Liver (tissue), 9 donors: ENCODE data around the gene MBD4. TPM values are rescaled to one million over a fixed set of nuclear protein-coding genes. Genes with fewer than 3 reads are reported as not detected.
A peak's percentile ranks its signal among the peaks of the same experiment; 100 is the strongest.

Experiments used
- DNase-seq: peaks from one replicate; pipeline ENCODE4 v3.0.0-alpha.2; 2017; ENCODE audit warnings: low spot score
- H3K27ac ChIP-seq, 2 donors: one replicate each; pipeline ENCODE4 v1.7.0; 2013; ENCODE audit warnings: inconsistent platforms in 2 of 2, low read length in 2 of 2, control low read depth in 1 of 2, low read depth in 1 of 2, mild to moderate bottlenecking in 1 of 2
- H3K27me3 ChIP-seq, 4 donors: one replicate each; pipeline versions ENCODE4 v1.6.1 to v1.7.0; 2013; ENCODE audit warnings: low read length in 3 of 4, inconsistent platforms in 1 of 4, mild to moderate bottlenecking in 1 of 4, moderate library complexity in 1 of 4; ENCODE audit not compliant: control insufficient read depth in 4 of 4, insufficient read depth in 4 of 4
- H3K36me3 ChIP-seq, 4 donors: one replicate each; pipeline versions ENCODE4 v1.6.1 to v1.7.0; 2013; ENCODE audit warnings: low read length in 3 of 4, mild to moderate bottlenecking in 3 of 4, low read depth in 1 of 4, moderate library complexity in 1 of 4; ENCODE audit not compliant: control insufficient read depth in 4 of 4, insufficient read depth in 3 of 4
- H3K4me1 ChIP-seq, 4 donors: one replicate each; pipeline versions ENCODE4 v1.6.1 to v1.7.0; 2013; ENCODE audit warnings: low read length in 3 of 4, mild to moderate bottlenecking in 3 of 4, moderate library complexity in 1 of 4; ENCODE audit not compliant: control insufficient read depth in 4 of 4, insufficient read depth in 4 of 4
- H3K4me3 ChIP-seq, 3 donors: one replicate each; pipeline versions ENCODE4 v1.6.1 to v1.7.0; 2013; ENCODE audit warnings: low read length in 3 of 3, control low read depth in 1 of 3, low read depth in 1 of 3, mild to moderate bottlenecking in 1 of 3
- H3K9ac ChIP-seq, 2 donors: one replicate each; pipeline ENCODE4 v1.7.0; 2013; ENCODE audit warnings: low read length in 2 of 2, mild to moderate bottlenecking in 2 of 2, moderate library complexity in 2 of 2, control low read depth in 1 of 2, low read depth in 1 of 2
- H3K9me3 ChIP-seq, 4 donors: one replicate each; pipeline versions ENCODE4 v1.6.1 to v1.7.0; 2013; ENCODE audit warnings: low read length in 3 of 4; ENCODE audit not compliant: control insufficient read depth in 4 of 4
- ATF3 ChIP-seq: IDR thresholded peaks from 2 replicates; pipeline ENCODE4 v1.6.1; 2016; ENCODE audit warnings: antibody characterized with exemption
- EGR1 ChIP-seq, 2 donors: IDR thresholded peaks; 2 replicates each; pipeline ENCODE4 v1.6.1; 2016 to 2018; ENCODE audit warnings: antibody characterized with exemption in 2 of 2, low read depth in 2 of 2
- FOXA1 ChIP-seq: IDR thresholded peaks from 2 replicates; pipeline ENCODE4 v1.6.1; 2016; ENCODE audit warnings: antibody characterized with exemption
- FOXA2 ChIP-seq: IDR thresholded peaks from 2 replicates; pipeline ENCODE4 v1.6.1; 2016; ENCODE audit warnings: antibody characterized with exemption
- GABPA ChIP-seq, 2 donors: IDR thresholded peaks in 1 of 2; conservative IDR thresholded peaks in 1 of 2; 2 replicates each; pipeline ENCODE4 v1.6.1; 2016; ENCODE audit warnings: antibody characterized with exemption in 2 of 2, mild to moderate bottlenecking in 1 of 2, moderate library complexity in 1 of 2
- HNF4A ChIP-seq, 2 donors: conservative IDR thresholded peaks; 2 replicates each; pipeline ENCODE4 v1.6.1; 2016; ENCODE audit warnings: antibody characterized with exemption in 2 of 2, mild to moderate bottlenecking in 2 of 2
- HNF4G ChIP-seq: IDR thresholded peaks from 2 replicates; pipeline ENCODE4 v1.6.1; 2016; ENCODE audit warnings: antibody characterized with exemption
- JUND ChIP-seq, 2 donors: IDR thresholded peaks; 2 replicates each; pipeline ENCODE4 v1.6.1; 2016; ENCODE audit warnings: antibody characterized with exemption in 2 of 2
- MAX ChIP-seq: IDR thresholded peaks from 2 replicates; pipeline ENCODE4 v1.6.1; 2016; ENCODE audit warnings: antibody characterized with exemption
- NR2F2 ChIP-seq: IDR thresholded peaks from 2 replicates; pipeline ENCODE4 v1.6.1; 2016; ENCODE audit warnings: antibody characterized with exemption
- RAD21 ChIP-seq, 2 donors: IDR thresholded peaks; 2 replicates each; pipeline ENCODE4 v1.6.1; 2016; ENCODE audit warnings: antibody characterized with exemption in 2 of 2, mild to moderate bottlenecking in 2 of 2
- RXRA ChIP-seq, 2 donors: IDR thresholded peaks; 2 replicates each; pipeline ENCODE4 v1.6.1; 2017 to 2018; ENCODE audit warnings: antibody characterized with exemption in 2 of 2, mild to moderate bottlenecking in 1 of 2
- SP1 ChIP-seq: IDR thresholded peaks from 2 replicates; pipeline ENCODE4 v1.6.1; 2018; ENCODE audit warnings: antibody characterized with exemption, mild to moderate bottlenecking
- TAF1 ChIP-seq: conservative IDR thresholded peaks from 2 replicates; pipeline ENCODE4 v1.6.1; 2016; ENCODE audit warnings: antibody characterized with exemption, mild to moderate bottlenecking
- YY1 ChIP-seq: IDR thresholded peaks from 2 replicates; pipeline ENCODE4 v1.6.1; 2016; ENCODE audit warnings: antibody characterized with exemption, mild to moderate bottlenecking
- WGBS: extraction: QIAGEN DNeasy Blood & Tissue Kit; methylation state at CpG from one replicate; pipeline ENCODE4 v1.1.7; 2013; 5-methylcytosine and 5-hydroxymethylcytosine counted together
- polyA plus RNA-seq, 2 donors: library from polyadenylated mRNA; stranded (reverse) in 1 of 2; unstranded in 1 of 2; fragments of 200-250 nt in 1 of 2; fragments of >200 nt in 1 of 2; fragmentation: Nextera tagmentation in 1 of 2; extraction: Ambion mirVana in 1 of 2; gene quantifications; one replicate each; pipeline versions ENCODE4 v1.2.1 to v1.2.3, GENCODE V29; 2013 to 2015
- total RNA-seq, 2 donors: library from RNA; depleted of rRNA; stranded (reverse); fragments of >200 nt; gene quantifications; one replicate each; pipeline ENCODE4 v1.2.3, GENCODE V29; 2014
- TF ChIP-seq, protein P1 (sequence below): IDR thresholded peaks from 2 replicates; pipeline ENCODE4 v1.6.1; 2016; ENCODE audit warnings: antibody characterized with exemption, mild to moderate bottlenecking
- TF ChIP-seq, protein P2 (sequence below): fragments of 150-350 bp; IDR thresholded peaks from 2 replicates; pipeline ENCODE4 v1.5.1; 2017; ENCODE audit warnings: improper control_type of control experiment, low read depth, low read length; ENCODE audit not compliant: missing input control
- donor health status: healthy.
- donor health status: healthy.
- donor health status: healthy.
- donor health status: healthy.
- donor health status: healthy.

MBD4 gene
- total and polyA plus RNA-seq, 4 donors, result 16.9 to 24.8 (median 17.2) TPM

DNA sequence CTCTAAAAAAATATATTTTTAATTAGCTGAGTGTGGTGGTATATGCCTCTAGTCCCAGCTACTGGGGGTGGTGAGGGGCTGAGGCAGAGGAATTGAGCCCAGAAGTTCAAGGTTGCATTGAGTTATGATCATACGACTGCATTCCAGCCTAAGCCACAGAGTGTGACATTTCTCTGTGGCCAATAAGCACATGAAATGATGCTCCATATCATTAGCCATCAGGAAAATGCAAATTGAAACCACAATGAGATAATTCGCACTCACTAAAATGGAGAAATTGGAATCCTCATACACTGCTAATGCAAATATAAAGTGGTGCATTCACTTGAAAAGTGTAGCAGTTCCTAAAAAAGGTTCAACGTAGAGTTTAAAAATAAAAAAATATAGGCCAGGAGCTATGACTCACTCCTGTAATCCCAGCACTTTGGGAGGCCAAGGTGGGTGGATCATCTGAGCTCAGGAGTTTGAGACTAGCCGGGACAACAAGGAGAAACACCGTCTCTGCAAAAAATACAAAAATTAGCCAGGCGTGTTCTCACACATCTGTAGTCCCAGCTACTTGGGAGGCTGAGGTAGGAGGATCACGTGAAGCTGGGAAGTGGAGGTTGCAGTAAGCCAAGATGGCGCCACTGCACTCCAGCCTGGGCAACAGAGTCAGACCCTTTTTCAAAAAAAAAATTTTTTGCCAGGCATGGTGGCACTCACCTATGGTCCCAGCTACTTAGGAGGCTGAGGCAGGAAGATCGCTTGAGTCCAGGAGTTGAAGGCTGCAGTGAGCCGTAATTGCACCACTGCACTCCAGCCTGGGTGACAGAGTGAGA, 35.4 kb upstream of the MBD4 start:
- peaks cover 3 to 13% (median 6%) of the 10 kb centered on the region in 4 donors for H3K36me3 ChIP-seq

GRCh38 chr3:129473769-129474152, 34.0 kb upstream of the MBD4 start:
- H3K27me3 ChIP-seq, result no peaks in the 10 kb centered on the region
- peaks cover 0 to 4% (median 4%) of the 10 kb centered on the region in 4 donors for H3K36me3 ChIP-seq
- no peak overlapping the region for H3K27ac ChIP-seq
- H3K4me1 ChIP-seq, result peaks cover 0 to 22% (median 19%) of the 10 kb centered on the region in 4 donors
- no peak overlapping the region for H3K9ac ChIP-seq
- no peak for DNase-seq
- no peaks in the 10 kb centered on the region for H3K9me3 ChIP-seq
- no peak for TF ChIP-seq JUND (IDR thresholded peaks at IDR 0.05)
- TF ChIP-seq ATF3, result no peak
- H3K4me3 ChIP-seq, result no peak overlapping the region
- 71% methylated on average over 4 of the region's 4 CpGs for WGBS

More for the DNA sequence above, 35.4 kb upstream of the MBD4 start:
- no peak for TF ChIP-seq HNF4G
- no peak for TF ChIP-seq EGR1 (IDR thresholded peaks at IDR 0.05; ENCODE audit: low read depth in 2 of 2)
- TF ChIP-seq FOXA2, result no peak
- no peak for TF ChIP-seq NR2F2
- no peak for TF ChIP-seq SP1
- no peak for TF ChIP-seq GABPA (IDR thresholded peaks at IDR 0.05 in 1 of 2, conservative IDR thresholded peaks at IDR 0.05 in 1 of 2)
- no peak for DNase-seq
- Histone ChIP-seq H3K27me3 (no peaks in the 10 kb centered on the region), H3K4me1 (peaks cover 0 to 16% (median 14%) of the 10 kb centered on the region in 4 donors), H3K9me3 (no peaks in the 10 kb centered on the region), H3K4me3 (no peak overlapping the region), H3K27ac (no peak overlapping the region), H3K9ac (no peak overlapping the region)
- 97% methylated on average over 10 of the region's 10 CpGs for WGBS

DNA sequence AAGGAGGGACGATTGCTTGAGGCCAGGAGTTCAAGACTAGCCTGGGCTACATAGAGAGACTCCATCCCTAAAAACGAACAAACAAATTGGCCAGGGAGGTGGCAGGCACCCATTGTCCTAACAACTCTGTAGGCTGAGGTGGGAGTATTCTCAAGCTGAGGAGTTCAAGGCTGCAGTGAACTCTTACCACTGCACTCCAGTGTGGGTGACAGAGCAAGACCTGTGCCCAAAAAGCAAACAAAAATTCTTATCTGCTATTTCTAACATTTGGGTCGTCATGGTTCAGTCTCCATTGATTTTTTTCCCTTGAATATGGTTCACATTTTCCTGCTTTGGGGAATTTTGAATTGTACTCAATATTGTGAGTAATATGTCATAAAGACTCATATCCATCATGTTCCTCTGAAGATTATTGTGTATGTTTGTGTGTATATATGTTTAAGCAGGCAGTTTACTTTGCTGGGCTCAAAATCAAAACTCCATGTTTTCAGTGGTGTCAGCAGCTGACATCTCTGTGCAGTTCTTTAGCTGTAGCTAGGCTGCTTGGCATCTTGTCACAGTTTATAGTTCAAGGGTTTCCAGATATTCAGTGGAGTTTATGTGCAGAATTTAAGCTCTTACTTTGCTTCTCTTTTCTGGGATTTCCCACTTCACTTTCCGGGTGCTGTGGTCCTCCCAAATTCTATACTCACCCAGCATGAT, 33.5 kb upstream of the MBD4 start:
- Histone ChIP-seq H3K9me3 (no peaks in the 10 kb centered on the region), H3K36me3 (peaks cover 0 to 4% (median 4%) of the 10 kb centered on the region in 4 donors), H3K4me3 (no peak overlapping the region), H3K4me1 (peaks cover 5 to 27% (median 24%) of the 10 kb centered on the region in 4 donors), H3K27ac (no peak overlapping the region), H3K9ac (no peak overlapping the region), H3K27me3 (no peaks in the 10 kb centered on the region)
- TF ChIP-seq, protein P1, sequence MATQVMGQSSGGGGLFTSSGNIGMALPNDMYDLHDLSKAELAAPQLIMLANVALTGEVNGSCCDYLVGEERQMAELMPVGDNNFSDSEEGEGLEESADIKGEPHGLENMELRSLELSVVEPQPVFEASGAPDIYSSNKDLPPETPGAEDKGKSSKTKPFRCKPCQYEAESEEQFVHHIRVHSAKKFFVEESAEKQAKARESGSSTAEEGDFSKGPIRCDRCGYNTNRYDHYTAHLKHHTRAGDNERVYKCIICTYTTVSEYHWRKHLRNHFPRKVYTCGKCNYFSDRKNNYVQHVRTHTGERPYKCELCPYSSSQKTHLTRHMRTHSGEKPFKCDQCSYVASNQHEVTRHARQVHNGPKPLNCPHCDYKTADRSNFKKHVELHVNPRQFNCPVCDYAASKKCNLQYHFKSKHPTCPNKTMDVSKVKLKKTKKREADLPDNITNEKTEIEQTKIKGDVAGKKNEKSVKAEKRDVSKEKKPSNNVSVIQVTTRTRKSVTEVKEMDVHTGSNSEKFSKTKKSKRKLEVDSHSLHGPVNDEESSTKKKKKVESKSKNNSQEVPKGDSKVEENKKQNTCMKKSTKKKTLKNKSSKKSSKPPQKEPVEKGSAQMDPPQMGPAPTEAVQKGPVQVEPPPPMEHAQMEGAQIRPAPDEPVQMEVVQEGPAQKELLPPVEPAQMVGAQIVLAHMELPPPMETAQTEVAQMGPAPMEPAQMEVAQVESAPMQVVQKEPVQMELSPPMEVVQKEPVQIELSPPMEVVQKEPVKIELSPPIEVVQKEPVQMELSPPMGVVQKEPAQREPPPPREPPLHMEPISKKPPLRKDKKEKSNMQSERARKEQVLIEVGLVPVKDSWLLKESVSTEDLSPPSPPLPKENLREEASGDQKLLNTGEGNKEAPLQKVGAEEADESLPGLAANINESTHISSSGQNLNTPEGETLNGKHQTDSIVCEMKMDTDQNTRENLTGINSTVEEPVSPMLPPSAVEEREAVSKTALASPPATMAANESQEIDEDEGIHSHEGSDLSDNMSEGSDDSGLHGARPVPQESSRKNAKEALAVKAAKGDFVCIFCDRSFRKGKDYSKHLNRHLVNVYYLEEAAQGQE, result peak; percentile 3
- TF ChIP-seq SP1, result peak; percentile 61
- no peak for TF ChIP-seq ATF3
- TF ChIP-seq RXRA (IDR thresholded peaks at IDR 0.05), result peak; percentile 81 to 82
- TF ChIP-seq FOXA2, result peak; percentile 19
- TF ChIP-seq FOXA1, result no peak
- TF ChIP-seq YY1, result peak; percentile 80
- no peak for TF ChIP-seq EGR1 (IDR thresholded peaks at IDR 0.05; ENCODE audit: low read depth in 2 of 2)
- no peak for TF ChIP-seq TAF1
- TF ChIP-seq RAD21 (IDR thresholded peaks at IDR 0.05), result peak in 1 of 2 donors; percentile 1
- TF ChIP-seq, protein P2, sequence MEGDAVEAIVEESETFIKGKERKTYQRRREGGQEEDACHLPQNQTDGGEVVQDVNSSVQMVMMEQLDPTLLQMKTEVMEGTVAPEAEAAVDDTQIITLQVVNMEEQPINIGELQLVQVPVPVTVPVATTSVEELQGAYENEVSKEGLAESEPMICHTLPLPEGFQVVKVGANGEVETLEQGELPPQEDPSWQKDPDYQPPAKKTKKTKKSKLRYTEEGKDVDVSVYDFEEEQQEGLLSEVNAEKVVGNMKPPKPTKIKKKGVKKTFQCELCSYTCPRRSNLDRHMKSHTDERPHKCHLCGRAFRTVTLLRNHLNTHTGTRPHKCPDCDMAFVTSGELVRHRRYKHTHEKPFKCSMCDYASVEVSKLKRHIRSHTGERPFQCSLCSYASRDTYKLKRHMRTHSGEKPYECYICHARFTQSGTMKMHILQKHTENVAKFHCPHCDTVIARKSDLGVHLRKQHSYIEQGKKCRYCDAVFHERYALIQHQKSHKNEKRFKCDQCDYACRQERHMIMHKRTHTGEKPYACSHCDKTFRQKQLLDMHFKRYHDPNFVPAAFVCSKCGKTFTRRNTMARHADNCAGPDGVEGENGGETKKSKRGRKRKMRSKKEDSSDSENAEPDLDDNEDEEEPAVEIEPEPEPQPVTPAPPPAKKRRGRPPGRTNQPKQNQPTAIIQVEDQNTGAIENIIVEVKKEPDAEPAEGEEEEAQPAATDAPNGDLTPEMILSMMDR, result no peak
- peak; percentile 54 to 60 for TF ChIP-seq HNF4A (conservative IDR thresholded peaks at IDR 0.05)
- TF ChIP-seq GABPA (IDR thresholded peaks at IDR 0.05 in 1 of 2, conservative IDR thresholded peaks at IDR 0.05 in 1 of 2), result no peak
- TF ChIP-seq JUND (IDR thresholded peaks at IDR 0.05), result no peak
- no peak for TF ChIP-seq MAX
- DNase-seq, result no peak
- 37% methylated on average over 4 of the region's 4 CpGs for WGBS
